GM23338 (cell line): Measurements from ENCODE around the gene CCL24. TPM values are rescaled to one million over a fixed set of nuclear protein-coding genes. Genes with fewer than 3 reads are reported as not detected.

Experiments
- ATAC-seq: fragments of 200-7000 bp; cut with Tn5 transposase; 3 replicates; pipeline ENCODE4 v1.9.1; 2020
- DNase-seq: peaks from one replicate; pipeline ENCODE4 v3.0.0-alpha.2; 2015; ENCODE audit warnings: low spot score
- H2AFZ ChIP-seq: fragments of 200-600 bp; sonication (generic); 2 replicates; pipeline ENCODE4 v1.8.0; 2016; ENCODE audit warnings: antibody characterized with exemption, mild to moderate bottlenecking, moderate library complexity
- H3F3A ChIP-seq: fragments of 200-600 bp; sonication (generic); replicated peaks from 2 replicates; pipeline ENCODE4 v1.8.0; 2017; ENCODE audit warnings: antibody characterized with exemption, mixed run types, low read depth
- H3K27ac ChIP-seq: fragments of 200-600 bp; sonication (generic); 2 replicates; pipeline ENCODE4 v1.6.1; 2016; ENCODE audit warnings: low read depth
- H3K27me3 ChIP-seq: fragments of 200-600 bp; sonication (generic); 2 replicates; pipeline ENCODE4 v1.8.0; 2016; ENCODE audit warnings: mild to moderate bottlenecking, mixed run types, moderate library complexity; ENCODE audit not compliant: insufficient read depth
- H3K36me3 ChIP-seq: fragments of 200-600 bp; sonication (generic); 2 replicates; pipeline ENCODE4 v1.8.0; 2016; ENCODE audit warnings: mild to moderate bottlenecking; ENCODE audit not compliant: insufficient read depth
- H3K4me1 ChIP-seq: fragments of 200-600 bp; sonication (generic); 2 replicates; pipeline ENCODE4 v1.8.0; 2016; ENCODE audit warnings: mild to moderate bottlenecking, moderate library complexity; ENCODE audit not compliant: insufficient read depth
- H3K4me2 ChIP-seq: fragments of 200-600 bp; sonication (generic); 2 replicates; pipeline ENCODE4 v1.7.1; 2017; ENCODE audit warnings: mixed run types
- H3K4me3 ChIP-seq: fragments of 200-600 bp; sonication (generic); 2 replicates; pipeline ENCODE4 v1.6.1; 2016; ENCODE audit warnings: mixed run types
- H3K79me2 ChIP-seq: fragments of 200-600 bp; sonication (generic); replicated peaks from 2 replicates; pipeline ENCODE4 v1.8.0; 2017; ENCODE audit warnings: mild to moderate bottlenecking; ENCODE audit not compliant: insufficient read depth
- H3K9me2 ChIP-seq: fragments of 200-600 bp; sonication (generic); 2 replicates; pipeline ENCODE4 v1.8.0; 2017; ENCODE audit not compliant: insufficient read depth
- H4K20me1 ChIP-seq: fragments of 200-600 bp; sonication (generic); replicated peaks from 2 replicates; pipeline ENCODE4 v1.8.0; 2017; ENCODE audit warnings: mild to moderate bottlenecking; ENCODE audit not compliant: insufficient read depth
- H3K27ac Mint-ChIP-seq: 2 replicates; pipeline ENCODE4 v1.8.0; 2020; ENCODE audit warnings: inconsistent platforms, mild to moderate bottlenecking, moderate library complexity, mixed read lengths
- H3K27me3 Mint-ChIP-seq: 3 replicates; pipeline ENCODE4 v1.8.0; 2022; ENCODE audit warnings: low read depth, mild to moderate bottlenecking, moderate library complexity, mixed read lengths, inconsistent platforms; ENCODE audit not compliant: insufficient read depth, poor library complexity
- H3K36me3 Mint-ChIP-seq: 3 replicates; pipeline ENCODE4 v1.8.0; 2021; ENCODE audit warnings: low read depth, mild to moderate bottlenecking, inconsistent platforms, moderate library complexity, mixed read lengths
- H3K4me1 Mint-ChIP-seq: 3 replicates; pipeline ENCODE4 v1.8.0; 2020; ENCODE audit warnings: mild to moderate bottlenecking, inconsistent platforms, mixed read lengths
- H3K4me3 Mint-ChIP-seq: 3 replicates; pipeline ENCODE4 v1.8.0; 2021; ENCODE audit warnings: moderate library complexity, mild to moderate bottlenecking, inconsistent platforms, mixed read lengths
- H3K9me3 Mint-ChIP-seq: 3 replicates; pipeline ENCODE4 v1.8.0; 2020; ENCODE audit warnings: moderate library complexity, mild to moderate bottlenecking, inconsistent platforms, mixed read lengths
- CREB1 ChIP-seq: fragments of 250-450 bp; sonication (Bioruptor Pico); IDR thresholded peaks from 2 replicates; pipeline ENCODE4 v1.5.0; 2020; ENCODE audit warnings: low read depth, mild to moderate bottlenecking, moderate library complexity
- CTCF ChIP-seq, 2 experiments: fragments of 200-600 bp in 1 of 2; sonication (generic) in 1 of 2; conservative IDR thresholded peaks; 2 replicates each; pipeline versions ENCODE4 v1.5.1 to v1.6.1; 2016 to 2017; ENCODE audit warnings: antibody characterized with exemption in 2 of 2, low read depth in 2 of 2, mild to moderate bottlenecking in 2 of 2, moderate library complexity in 1 of 2
- ETS1 ChIP-seq: IDR thresholded peaks from 2 replicates; pipeline ENCODE4 v1.6.1; 2016; ENCODE audit warnings: antibody characterized with exemption
- JUNB ChIP-seq: IDR thresholded peaks from one replicate; pipeline ENCODE4 v1.6.1; 2016; ENCODE audit warnings: antibody characterized with exemption; ENCODE audit not compliant: unreplicated experiment
- NANOG ChIP-seq: IDR thresholded peaks from 2 replicates; pipeline ENCODE4 v1.6.1; 2016; ENCODE audit warnings: antibody characterized with exemption, borderline replicate concordance
- REST ChIP-seq: IDR thresholded peaks from one replicate; pipeline ENCODE4 v1.6.1; 2018; ENCODE audit warnings: antibody characterized with exemption; ENCODE audit not compliant: unreplicated experiment
- STAT1 ChIP-seq: IDR thresholded peaks from one replicate; pipeline ENCODE4 v1.6.1; 2016; ENCODE audit warnings: antibody characterized with exemption; ENCODE audit not compliant: unreplicated experiment
- ZNF114 ChIP-seq: fragments of 250-450 bp; sonication (Bioruptor Pico); IDR thresholded peaks from 2 replicates; pipeline ENCODE4 v1.5.0; 2020; ENCODE audit warnings: mild to moderate bottlenecking, moderate library complexity
- ZNF331 ChIP-seq: fragments of 250-450 bp; sonication (Bioruptor Pico); IDR thresholded peaks from 2 replicates; pipeline ENCODE4 v1.5.0; 2020; ENCODE audit warnings: low read depth, mild to moderate bottlenecking, moderate library complexity
- ZNF462 ChIP-seq: fragments of 250-450 bp; sonication (Bioruptor Pico); IDR thresholded peaks from 2 replicates; pipeline ENCODE4 v1.5.0; 2020; ENCODE audit warnings: mild to moderate bottlenecking, moderate library complexity
- polyA plus RNA-seq: library from polyadenylated mRNA; unstranded; fragments of >200 nt; fragmentation: Nextera tagmentation; extraction: Ambion mirVana; gene quantifications from 2 replicates; pipeline ENCODE4 v1.2.1, GENCODE V29; 2016
- total RNA-seq: library from RNA; depleted of rRNA; stranded (reverse); fragments of >200 nt; shearing (Covaris generic); gene quantifications from 2 replicates; pipeline ENCODE4 v1.2.3, GENCODE V29; 2014

Gene CCL24
- total and polyA plus RNA-seq, 2 experiments from 2014 or later, result not detected

DNA sequence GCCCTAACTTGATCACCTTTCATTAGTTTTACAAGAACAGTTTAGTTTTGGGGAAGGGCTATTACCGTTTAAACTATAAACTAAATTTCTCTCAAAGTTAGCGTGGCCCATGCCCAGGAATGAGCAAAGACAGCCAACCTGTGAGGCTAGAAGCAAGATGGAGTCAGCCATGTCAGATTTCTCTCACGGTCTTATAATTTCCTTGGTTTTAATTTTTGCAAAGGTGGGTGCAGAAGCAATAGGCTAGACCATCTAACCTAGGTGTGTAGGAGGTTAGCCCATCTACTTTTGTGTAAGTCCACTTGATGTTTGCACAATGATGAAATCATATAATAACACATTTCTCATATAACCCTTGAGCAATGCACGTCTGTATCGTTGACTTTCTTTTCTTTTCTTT is 8.9 kb downstream of the CCL24 start:
- H3K27me3 ChIP-seq, result no peaks in the 10 kb centered on the region
- no peak overlapping the region for H2AFZ ChIP-seq
- H4K20me1 ChIP-seq, result no peaks in the 10 kb centered on the region
- Mint-ChIP-seq H3K27me3 (peaks cover 8% of the 10 kb centered on the region), H3K36me3 (peaks cover 8% of the 10 kb centered on the region), H3K27ac (no peak overlapping the region), H3K4me1 (0 out of 3 replicates have a peak, but pooled peaks cover 4% of the 10 kb centered on the region), H3K4me3 (no peak overlapping the region), H3K9me3 (peaks cover 19% of the 10 kb centered on the region)
- no peaks in the 10 kb centered on the region for H3K79me2 ChIP-seq
- no peaks in the 10 kb centered on the region for H3K4me1 ChIP-seq
- TF ChIP-seq ZNF331 (CRISPR knock-in tag), result no peak
- H3K27ac ChIP-seq, result no peak overlapping the region
- H3K9me2 ChIP-seq, result no peaks in the 10 kb centered on the region
- H3K36me3 ChIP-seq, result no peaks in the 10 kb centered on the region
- H3K4me3 ChIP-seq, result no peak overlapping the region
- H3K4me2 ChIP-seq, result no peak overlapping the region
- DNase-seq (no peak), ATAC-seq (no peak)
- H3F3A ChIP-seq, result no peaks in the 10 kb centered on the region

DNA sequence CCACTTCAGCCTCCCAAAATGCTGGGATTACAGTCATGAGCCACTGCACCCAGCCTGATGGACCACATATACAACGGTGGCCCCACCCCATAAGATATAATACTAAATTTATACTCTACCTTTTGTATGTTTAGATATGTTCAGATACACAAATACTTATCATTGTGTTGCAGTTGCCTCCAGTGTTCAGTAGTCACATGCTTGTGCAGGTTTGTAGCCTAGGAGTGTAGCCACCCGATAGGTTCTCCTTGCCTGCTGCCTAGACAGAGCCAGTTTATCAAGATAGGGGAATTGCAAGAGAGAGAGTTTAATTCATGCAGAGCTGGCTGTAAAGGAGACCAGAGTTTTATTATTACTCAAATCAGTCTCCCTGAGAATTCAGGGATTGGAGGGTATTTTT is 9.6 kb downstream of the CCL24 start:
- Mint-ChIP-seq H3K27me3 (peaks cover 8% of the 10 kb centered on the region), H3K9me3 (peaks cover 19% of the 10 kb centered on the region), H3K27ac (no peak overlapping the region), H3K4me3 (no peak overlapping the region), H3K4me1 (0 out of 3 replicates have a peak, but pooled peaks cover 6% of the 10 kb centered on the region), H3K36me3 (peaks cover 8% of the 10 kb centered on the region)
- Histone ChIP-seq H3K27me3 (no peaks in the 10 kb centered on the region), H3K4me3 (no peak overlapping the region), H3F3A (no peaks in the 10 kb centered on the region), H4K20me1 (no peaks in the 10 kb centered on the region), H2AFZ (no peak overlapping the region), H3K27ac (no peak overlapping the region), H3K36me3 (no peaks in the 10 kb centered on the region), H3K9me2 (no peaks in the 10 kb centered on the region), H3K4me1 (no peaks in the 10 kb centered on the region), H3K79me2 (no peaks in the 10 kb centered on the region), H3K4me2 (no peak overlapping the region)
- DNase-seq (no peak), ATAC-seq (no peak)
- no peak for TF ChIP-seq ZNF462
- TF ChIP-seq ZNF331 (CRISPR knock-in tag), result no peak
- no peak for TF ChIP-seq STAT1
- no peak for TF ChIP-seq NANOG
- TF ChIP-seq CTCF (conservative IDR thresholded peaks at IDR 0.05; ENCODE audit: low read depth in 2 of 2), result no peak
- no peak for TF ChIP-seq ZNF114 (CRISPR knock-in tag)
- no peak for TF ChIP-seq ETS1
- TF ChIP-seq REST, result no peak
- no peak for TF ChIP-seq CREB1 (CRISPR knock-in tag)
- TF ChIP-seq JUNB, result no peak
